GM19467 (cell line): ENCODE measurements around the gene PTAFR.
A peak's percentile ranks its signal among the peaks of the same experiment; 100 is the strongest.

ENCODE experiments used
- ATAC-seq: cut with Tn5 transposase; IDR thresholded peaks from one replicate; pipeline ENCODE4 v1.9.1; 2021; ENCODE audit warnings: mild to moderate bottlenecking, moderate library complexity; ENCODE audit not compliant: unreplicated experiment

The PTAFR gene

GRCh38 chr1:28176492-28177470 is at the start of gene PTAFR:
PTAFR (minus strand) TSS chr1:28176690; CDS start chr1:28151021, 25,669 bp downstream.
- peak; percentile 42 for ATAC-seq

- ATAC-seq: no peak
Observed at GRCh38 chr1:28213315-28213714, 36.8 kb upstream of the PTAFR start.

- ATAC-seq: no peak
Observed at GRCh38 chr1:28209700-28210099, 33.2 kb upstream of the PTAFR start.

GRCh38 chr1:28208818-28209441 is 32.4 kb upstream of the PTAFR start:
- ATAC-seq: no peak

GRCh38 chr1:28205243-28205642 is 28.8 kb upstream of the PTAFR start:
- ATAC-seq: no peak

GRCh38 chr1:28200234-28200873 is 23.9 kb upstream of the PTAFR start:
- no peak for ATAC-seq

- ATAC-seq: peak; percentile 79
Observed at GRCh38 chr1:28199328-28200233, 23.1 kb upstream of the PTAFR start.

- ATAC-seq: no peak
Observed at GRCh38 chr1:28197682-28198415, 21.4 kb upstream of the PTAFR start.

- ATAC-seq: no peak
Observed at GRCh38 chr1:28196330-28196729, 19.8 kb upstream of the PTAFR start.

- no peak for ATAC-seq
Observed at GRCh38 chr1:28195780-28196179, 19.3 kb upstream of the PTAFR start.

- ATAC-seq: no peak
Observed at GRCh38 chr1:28194326-28195035, 18.0 kb upstream of the PTAFR start.

- no peak for ATAC-seq
Observed at GRCh38 chr1:28193701-28194161, 17.2 kb upstream of the PTAFR start.

GRCh38 chr1:28190996-28191645 is 14.6 kb upstream of the PTAFR start:
- no peak for ATAC-seq

- no peak for ATAC-seq
Observed at GRCh38 chr1:28190337-28190979, 14.0 kb upstream of the PTAFR start.

GRCh38 chr1:28185071-28185470 is 8.6 kb upstream of the PTAFR start:
- no peak for ATAC-seq

GRCh38 chr1:28180306-28181305 is 4.1 kb upstream of the PTAFR start:
- no peak for ATAC-seq
